VCaP (cell line): Measurements from ENCODE around the gene EPS8L3.

Experiments used
- H3K27ac ChIP-seq: fragments of 450-650 bp; 2 replicates; pipeline ENCODE4 v1.5.1; 2017
- TF ChIP-seq, protein P1 (sequence below): fragments of 450-650 bp; conservative IDR thresholded peaks from 2 replicates; pipeline ENCODE4 v1.5.1; 2017; ENCODE audit warnings: mild to moderate bottlenecking, moderate library complexity

The EPS8L3 gene, protein sequence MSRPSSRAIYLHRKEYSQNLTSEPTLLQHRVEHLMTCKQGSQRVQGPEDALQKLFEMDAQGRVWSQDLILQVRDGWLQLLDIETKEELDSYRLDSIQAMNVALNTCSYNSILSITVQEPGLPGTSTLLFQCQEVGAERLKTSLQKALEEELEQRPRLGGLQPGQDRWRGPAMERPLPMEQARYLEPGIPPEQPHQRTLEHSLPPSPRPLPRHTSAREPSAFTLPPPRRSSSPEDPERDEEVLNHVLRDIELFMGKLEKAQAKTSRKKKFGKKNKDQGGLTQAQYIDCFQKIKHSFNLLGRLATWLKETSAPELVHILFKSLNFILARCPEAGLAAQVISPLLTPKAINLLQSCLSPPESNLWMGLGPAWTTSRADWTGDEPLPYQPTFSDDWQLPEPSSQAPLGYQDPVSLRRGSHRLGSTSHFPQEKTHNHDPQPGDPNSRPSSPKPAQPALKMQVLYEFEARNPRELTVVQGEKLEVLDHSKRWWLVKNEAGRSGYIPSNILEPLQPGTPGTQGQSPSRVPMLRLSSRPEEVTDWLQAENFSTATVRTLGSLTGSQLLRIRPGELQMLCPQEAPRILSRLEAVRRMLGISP

DNA sequence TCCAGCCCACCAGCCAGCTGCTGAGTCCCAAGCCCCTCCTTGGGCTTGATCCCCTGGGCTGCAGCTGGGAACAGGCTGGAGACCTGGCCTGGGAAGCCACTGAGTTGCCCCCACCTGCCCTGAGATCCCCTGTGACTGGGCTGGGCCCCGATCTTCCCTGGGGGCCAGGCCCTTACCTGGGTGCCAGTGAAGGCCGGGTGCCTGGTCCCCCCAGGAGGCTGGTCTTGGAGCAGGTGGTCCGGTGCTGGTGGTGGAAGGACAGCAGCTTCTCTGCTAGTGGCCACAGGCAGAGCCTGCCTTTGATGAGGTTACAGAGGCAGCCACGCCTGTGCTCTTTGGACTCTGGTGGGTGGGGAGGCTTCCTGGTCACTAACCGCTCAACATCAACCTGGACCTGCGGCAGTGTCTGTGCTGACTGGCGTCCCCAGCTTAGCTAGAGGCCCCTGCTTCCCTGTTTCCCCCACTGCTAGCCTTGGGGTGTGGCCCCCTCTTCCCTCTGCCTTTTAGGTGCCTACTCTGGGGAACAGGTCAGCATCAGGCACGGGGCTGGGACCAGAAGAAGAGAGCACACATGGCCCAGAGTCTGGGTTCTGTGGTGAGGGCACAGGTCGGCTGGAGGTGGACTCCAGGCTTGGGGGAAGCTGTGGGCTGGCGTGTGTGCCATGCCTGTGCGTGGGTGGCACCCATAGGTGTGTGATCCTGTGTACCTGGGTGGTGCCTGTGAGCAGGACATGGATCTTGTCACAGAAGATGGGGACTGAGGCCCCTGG, at the start of gene EPS8L3:
Gene EPS8L3, minus strand, starts transcription at position 278 of the 770 bp plus-strand sequence. CDS start 2,174 bp downstream, outside the sequence.
- H3K27ac ChIP-seq, result no peak within 1 kb of the TSS

DNA sequence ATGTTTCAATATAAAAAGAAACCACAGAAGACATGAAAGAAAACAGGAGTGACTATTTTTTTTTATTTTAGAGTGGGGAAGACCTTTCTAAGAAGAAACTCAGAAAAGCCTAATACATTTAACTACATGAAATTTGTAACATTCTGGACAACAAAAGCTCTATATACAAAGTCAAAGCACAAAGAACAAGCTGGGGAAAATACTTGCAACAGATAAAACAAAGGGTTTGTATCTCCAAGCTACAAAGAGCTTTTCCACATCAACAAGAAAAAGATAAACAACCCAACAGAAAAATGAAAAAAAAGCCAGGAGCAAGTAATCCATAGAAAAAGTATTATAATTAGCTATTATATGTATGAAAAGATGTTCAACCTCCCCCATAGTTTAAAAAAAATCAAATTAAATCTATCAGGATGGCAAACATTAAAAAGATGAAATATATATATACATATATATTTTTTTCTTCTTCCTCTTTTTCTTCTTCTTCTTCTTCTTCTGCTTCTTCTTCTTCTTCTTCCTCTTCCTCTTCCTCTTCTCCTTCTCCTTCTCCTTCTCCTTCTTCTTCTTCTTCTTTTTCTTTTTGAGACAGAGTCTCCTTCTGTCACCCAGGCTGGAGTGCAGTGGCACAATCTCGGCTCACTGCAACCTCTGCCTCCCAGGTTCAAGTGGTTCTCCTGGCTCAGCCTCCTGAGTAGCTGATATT, 49.1 kb upstream of the EPS8L3 start:
- TF ChIP-seq, protein P1, sequence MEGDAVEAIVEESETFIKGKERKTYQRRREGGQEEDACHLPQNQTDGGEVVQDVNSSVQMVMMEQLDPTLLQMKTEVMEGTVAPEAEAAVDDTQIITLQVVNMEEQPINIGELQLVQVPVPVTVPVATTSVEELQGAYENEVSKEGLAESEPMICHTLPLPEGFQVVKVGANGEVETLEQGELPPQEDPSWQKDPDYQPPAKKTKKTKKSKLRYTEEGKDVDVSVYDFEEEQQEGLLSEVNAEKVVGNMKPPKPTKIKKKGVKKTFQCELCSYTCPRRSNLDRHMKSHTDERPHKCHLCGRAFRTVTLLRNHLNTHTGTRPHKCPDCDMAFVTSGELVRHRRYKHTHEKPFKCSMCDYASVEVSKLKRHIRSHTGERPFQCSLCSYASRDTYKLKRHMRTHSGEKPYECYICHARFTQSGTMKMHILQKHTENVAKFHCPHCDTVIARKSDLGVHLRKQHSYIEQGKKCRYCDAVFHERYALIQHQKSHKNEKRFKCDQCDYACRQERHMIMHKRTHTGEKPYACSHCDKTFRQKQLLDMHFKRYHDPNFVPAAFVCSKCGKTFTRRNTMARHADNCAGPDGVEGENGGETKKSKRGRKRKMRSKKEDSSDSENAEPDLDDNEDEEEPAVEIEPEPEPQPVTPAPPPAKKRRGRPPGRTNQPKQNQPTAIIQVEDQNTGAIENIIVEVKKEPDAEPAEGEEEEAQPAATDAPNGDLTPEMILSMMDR, result no peak
- H3K27ac ChIP-seq, result no peak overlapping the region

More for the DNA sequence above, at the start of gene EPS8L3:
- TF ChIP-seq, protein P1, result no peak

DNA sequence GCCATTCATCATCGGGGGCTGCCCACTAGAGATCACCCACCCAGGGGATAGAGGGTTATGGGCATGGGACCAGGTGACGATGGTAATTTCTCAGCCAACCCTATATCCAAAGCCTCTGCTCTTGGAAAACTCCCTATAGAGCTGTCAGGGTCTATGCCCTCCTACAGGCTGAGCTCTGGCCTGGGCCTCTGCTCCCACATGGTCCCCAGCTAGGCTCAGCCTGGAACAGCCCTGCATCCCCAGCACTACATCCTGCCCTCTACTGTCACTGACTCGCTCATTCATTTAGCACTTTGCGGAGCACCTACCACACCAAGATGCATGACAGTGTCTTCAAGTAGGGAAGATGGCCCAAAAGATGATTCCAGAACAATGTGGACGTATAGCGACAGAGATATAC, 45.0 kb upstream of the EPS8L3 start:
- TF ChIP-seq, protein P1, result no peak
- H3K27ac ChIP-seq, result no peak overlapping the region

DNA sequence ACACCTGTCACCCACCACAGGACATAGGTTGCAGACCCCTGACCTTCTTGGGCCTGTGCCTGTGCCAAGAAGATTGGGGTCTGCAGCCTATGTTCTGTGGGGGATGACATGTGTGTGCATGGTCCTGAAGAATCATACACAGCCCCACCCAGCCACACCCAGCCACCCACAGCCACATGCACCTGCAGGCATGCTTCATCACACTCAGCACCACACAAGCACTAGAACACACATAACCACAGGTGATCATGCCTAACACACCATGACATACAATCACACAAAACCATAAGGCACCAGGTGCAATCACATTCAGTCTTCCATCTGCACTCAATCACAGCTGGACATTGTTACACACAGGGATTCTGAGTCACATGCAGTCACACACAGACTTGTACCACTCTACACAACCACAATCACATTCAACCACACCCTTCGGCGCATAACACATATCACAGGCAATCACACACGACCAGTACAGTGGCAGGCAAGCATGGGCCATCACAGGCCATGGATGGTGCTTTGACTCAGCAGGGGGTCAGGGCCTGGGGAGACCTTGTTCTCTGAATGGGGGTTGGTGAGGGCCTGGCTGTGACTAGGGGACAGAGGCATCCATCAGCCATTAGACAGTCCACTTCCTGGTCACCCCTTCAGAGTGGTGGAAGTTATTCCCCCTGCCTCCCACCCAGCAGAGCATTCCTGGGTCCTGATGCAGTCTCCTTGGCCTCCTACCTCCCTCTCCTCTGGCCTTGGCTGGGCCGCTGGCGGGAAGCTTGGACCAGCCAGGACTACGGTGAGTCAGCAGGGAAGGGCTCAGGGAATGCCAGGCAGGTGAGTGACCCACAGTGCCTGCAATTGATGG, 44.3 kb upstream of the EPS8L3 start:
- no peak overlapping the region for H3K27ac ChIP-seq
- TF ChIP-seq, protein P1, result no peak

DNA sequence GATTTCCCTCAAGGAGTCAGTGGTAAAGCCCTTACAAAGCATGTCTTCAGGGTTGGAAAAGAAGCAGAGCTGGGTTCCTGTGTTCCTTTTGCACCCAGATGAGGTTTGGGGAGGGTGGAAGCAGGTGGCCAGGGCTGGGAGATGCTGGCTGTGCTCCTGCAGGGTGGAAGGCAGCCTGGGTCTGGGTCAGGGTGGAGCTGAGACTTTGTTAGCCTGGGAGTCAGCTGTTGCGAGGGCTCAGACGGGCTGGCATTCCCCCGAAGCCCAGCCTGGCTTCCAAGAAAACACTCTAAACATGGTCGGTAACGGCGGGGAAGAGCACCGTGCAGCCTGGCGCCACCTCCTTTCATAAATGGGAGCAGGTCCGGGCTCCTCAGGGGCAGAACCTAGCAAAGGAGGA, 43.7 kb upstream of the EPS8L3 start:
- TF ChIP-seq, protein P1, result no peak
- H3K27ac ChIP-seq, result no peak overlapping the region

DNA sequence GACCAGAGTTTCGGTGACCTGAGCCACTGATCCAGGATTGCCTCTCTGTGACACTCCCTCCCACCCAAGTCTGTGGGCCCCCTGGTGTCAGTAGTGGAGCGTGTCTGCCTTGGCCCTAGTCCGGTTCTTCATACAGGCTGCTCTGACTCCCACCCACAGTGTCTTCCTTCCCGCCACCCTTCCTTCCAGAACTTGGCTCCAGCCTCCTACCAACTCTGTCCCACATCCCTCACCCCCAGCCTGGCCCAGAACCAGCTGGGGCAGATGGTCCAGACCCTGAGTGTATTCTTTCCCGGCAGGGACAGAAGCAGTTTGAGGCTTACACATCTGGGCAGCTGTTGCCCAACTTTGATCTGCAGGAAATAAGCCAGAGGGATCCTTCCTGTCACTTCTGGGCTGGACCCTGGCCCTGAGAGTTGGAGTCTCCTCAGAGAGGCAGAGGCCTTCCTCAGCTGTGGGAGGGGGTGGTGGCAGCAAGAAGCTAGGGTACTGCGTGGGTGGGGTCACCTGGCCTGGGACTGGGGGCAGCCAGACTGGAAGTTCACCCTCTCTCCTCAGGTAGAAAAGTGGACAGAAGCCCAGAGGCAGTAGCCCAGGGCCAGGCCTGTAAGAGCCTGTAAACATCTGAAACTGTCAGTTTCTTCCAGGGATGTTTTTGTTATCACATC, 43.1 kb upstream of the EPS8L3 start:
- H3K27ac ChIP-seq, result no peak overlapping the region
- TF ChIP-seq, protein P1, result no peak
